ENCODE results near the gene KCNH6.

DNA sequence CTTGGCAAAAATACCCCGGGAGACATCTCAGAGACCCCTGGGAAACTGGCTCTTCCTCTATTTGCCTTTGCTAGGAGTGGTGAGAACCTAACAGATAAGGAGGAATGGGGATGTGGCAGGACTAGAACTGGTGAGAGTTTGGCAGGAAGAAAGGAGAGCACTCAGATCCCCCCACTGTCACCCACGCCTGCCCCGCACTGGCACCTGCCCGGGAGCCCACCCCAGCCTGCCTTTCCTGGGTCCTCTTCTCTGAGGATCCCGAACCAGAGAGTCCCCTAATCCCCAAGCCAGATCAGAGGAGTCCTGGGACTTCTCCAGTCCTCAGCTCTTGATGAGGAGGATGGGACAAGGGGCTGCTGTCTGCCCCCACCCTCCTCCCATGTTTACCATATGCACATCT is 3.7 kb downstream of the KCNH6 start:
- TF ChIP-seq, protein P1, sequence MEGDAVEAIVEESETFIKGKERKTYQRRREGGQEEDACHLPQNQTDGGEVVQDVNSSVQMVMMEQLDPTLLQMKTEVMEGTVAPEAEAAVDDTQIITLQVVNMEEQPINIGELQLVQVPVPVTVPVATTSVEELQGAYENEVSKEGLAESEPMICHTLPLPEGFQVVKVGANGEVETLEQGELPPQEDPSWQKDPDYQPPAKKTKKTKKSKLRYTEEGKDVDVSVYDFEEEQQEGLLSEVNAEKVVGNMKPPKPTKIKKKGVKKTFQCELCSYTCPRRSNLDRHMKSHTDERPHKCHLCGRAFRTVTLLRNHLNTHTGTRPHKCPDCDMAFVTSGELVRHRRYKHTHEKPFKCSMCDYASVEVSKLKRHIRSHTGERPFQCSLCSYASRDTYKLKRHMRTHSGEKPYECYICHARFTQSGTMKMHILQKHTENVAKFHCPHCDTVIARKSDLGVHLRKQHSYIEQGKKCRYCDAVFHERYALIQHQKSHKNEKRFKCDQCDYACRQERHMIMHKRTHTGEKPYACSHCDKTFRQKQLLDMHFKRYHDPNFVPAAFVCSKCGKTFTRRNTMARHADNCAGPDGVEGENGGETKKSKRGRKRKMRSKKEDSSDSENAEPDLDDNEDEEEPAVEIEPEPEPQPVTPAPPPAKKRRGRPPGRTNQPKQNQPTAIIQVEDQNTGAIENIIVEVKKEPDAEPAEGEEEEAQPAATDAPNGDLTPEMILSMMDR (IDR thresholded peaks at IDR 0.05) = no peak
- TF ChIP-seq POLR2A (IDR thresholded peaks at IDR 0.05) = no peak

All from body of pancreas (tissue), 4 donors.